K562 (cell line): ENCODE data around the gene THAP9. TPM values are rescaled to one million over a fixed set of nuclear protein-coding genes. Genes with fewer than 3 reads are reported as not detected.

ENCODE experiments used
- CAMTA2 ChIP-seq: fragments of 250-450 bp; sonication (Bioruptor Pico); conservative IDR thresholded peaks from 2 replicates; pipeline ENCODE4 v1.5.1; 2022
- EP300 ChIP-seq: IDR thresholded peaks from 2 replicates; pipeline ENCODE4 v1.6.1; 2012; ENCODE audit warnings: low read length, improper control_type of control experiment
- MTA2 ChIP-seq: fragments of 450-650 bp; IDR thresholded peaks from 2 replicates; pipeline ENCODE4 v1.6.1; 2016; ENCODE audit warnings: low read depth
- POLR2G ChIP-seq: fragments of 200-400 bp; formaldehyde crosslinking; IDR thresholded peaks from 2 replicates; pipeline ENCODE4 v1.6.1; 2017; ENCODE audit warnings: low read depth, mild to moderate bottlenecking, antibody characterized with exemption, low read length, moderate library complexity
- PTBP1 ChIP-seq: fragments of 200-400 bp; formaldehyde crosslinking; IDR thresholded peaks from 2 replicates; pipeline ENCODE4 v1.6.1; 2017; ENCODE audit warnings: low read depth, low read length
- TAF9B ChIP-seq: fragments of 450-650 bp; IDR thresholded peaks from 2 replicates; pipeline ENCODE4 v1.6.1; 2018; ENCODE audit warnings: mild to moderate bottlenecking; ENCODE audit not compliant: partially characterized antibody
- ZBTB7A ChIP-seq: IDR thresholded peaks from 2 replicates; pipeline ENCODE4 v1.6.1; 2011; ENCODE audit warnings: low read depth, mild to moderate bottlenecking, low read length, moderate library complexity, borderline replicate concordance; ENCODE audit not compliant: control insufficient read depth
- ZNF124 ChIP-seq: sonication (generic); formaldehyde crosslinking; IDR thresholded peaks from 2 replicates; pipeline ENCODE4 v1.8.1; 2022; ENCODE audit warnings: missing genetic modification reagents
- ZNF431 ChIP-seq: sonication (generic); formaldehyde crosslinking; IDR thresholded peaks from 2 replicates; pipeline ENCODE4 v1.8.0; 2022; ENCODE audit warnings: mild to moderate bottlenecking, missing genetic modification reagents
- polyA plus RNA-seq, 8 experiments: library from polyadenylated mRNA; depleted of rRNA in 4 of 8; stranded (reverse) in 5 of 8; unstranded in 3 of 8; fragments of >200 nt; fragmentation: Nextera tagmentation in 2 of 8; fragmentation: Illumina TruSeq in 1 of 8; extraction: Ambion mirVana in 2 of 8; extraction: Trizol in 1 of 8; gene quantifications; 2 replicates each; pipeline versions ENCODE4 v1.2.1 to v1.2.3, GENCODE V29; 2011 to 2014; ENCODE audit warnings: inconsistent platforms in 1 of 8, missing spikeins in 1 of 8
- total RNA-seq, 7 experiments: library from RNA; depleted of rRNA in 6 of 7; stranded (reverse); fragments of >200 nt in 6 of 7; fragmentation: Illumina TruSeq in 2 of 7; extraction: Trizol in 2 of 7; gene quantifications; 2 replicates each; pipeline versions ENCODE4 v1.2.1 to v1.2.3, GENCODE V29; 2011 to 2021; ENCODE audit warnings: low replicate concordance in 1 of 7
- TF ChIP-seq, protein P1 (sequence below): sonication (generic); formaldehyde crosslinking; IDR thresholded peaks from 2 replicates; pipeline ENCODE4 v1.8.0; 2022; ENCODE audit warnings: mild to moderate bottlenecking, missing genetic modification reagents
- TF ChIP-seq, protein P2 (sequence below): fragments of 450-650 bp; IDR thresholded peaks from 2 replicates; pipeline ENCODE4 v1.6.1; 2018; ENCODE audit warnings: mild to moderate bottlenecking, low read depth; ENCODE audit not compliant: partially characterized antibody
- TF ChIP-seq, protein P3 (sequence below): sonication (generic); IDR thresholded peaks from 2 replicates; pipeline ENCODE4 v1.6.1; 2016
- TF ChIP-seq, protein P4 (sequence below): sonication (generic); formaldehyde crosslinking; IDR thresholded peaks from 2 replicates; pipeline ENCODE4 v1.8.0; 2023; ENCODE audit warnings: mild to moderate bottlenecking, missing genetic modification reagents

THAP9 gene
- total and polyA plus RNA-seq, 9 of the 15 experiments (the other 6 are each of a cell fraction or from before 2014, with no cell fraction given): 3.4 to 7.0 (median 5.4) TPM

DNA sequence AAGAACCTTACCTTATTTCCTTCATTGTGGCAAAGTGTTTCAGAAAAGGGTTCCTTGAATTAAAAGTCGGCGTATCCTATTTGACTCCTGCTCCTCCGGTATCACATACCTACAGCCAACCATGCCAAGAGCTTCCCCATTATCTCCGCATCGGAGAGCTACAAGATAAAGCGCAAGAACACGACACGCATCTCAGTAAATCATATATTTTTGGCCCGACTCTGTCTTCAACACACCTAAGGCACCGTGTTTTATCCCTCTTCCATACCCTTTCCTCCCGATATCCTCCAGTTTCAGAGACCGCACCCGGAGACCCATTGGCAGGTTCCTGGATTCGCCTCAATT, 497 bp upstream of the THAP9 start (continued):
- TF ChIP-seq, protein P1, sequence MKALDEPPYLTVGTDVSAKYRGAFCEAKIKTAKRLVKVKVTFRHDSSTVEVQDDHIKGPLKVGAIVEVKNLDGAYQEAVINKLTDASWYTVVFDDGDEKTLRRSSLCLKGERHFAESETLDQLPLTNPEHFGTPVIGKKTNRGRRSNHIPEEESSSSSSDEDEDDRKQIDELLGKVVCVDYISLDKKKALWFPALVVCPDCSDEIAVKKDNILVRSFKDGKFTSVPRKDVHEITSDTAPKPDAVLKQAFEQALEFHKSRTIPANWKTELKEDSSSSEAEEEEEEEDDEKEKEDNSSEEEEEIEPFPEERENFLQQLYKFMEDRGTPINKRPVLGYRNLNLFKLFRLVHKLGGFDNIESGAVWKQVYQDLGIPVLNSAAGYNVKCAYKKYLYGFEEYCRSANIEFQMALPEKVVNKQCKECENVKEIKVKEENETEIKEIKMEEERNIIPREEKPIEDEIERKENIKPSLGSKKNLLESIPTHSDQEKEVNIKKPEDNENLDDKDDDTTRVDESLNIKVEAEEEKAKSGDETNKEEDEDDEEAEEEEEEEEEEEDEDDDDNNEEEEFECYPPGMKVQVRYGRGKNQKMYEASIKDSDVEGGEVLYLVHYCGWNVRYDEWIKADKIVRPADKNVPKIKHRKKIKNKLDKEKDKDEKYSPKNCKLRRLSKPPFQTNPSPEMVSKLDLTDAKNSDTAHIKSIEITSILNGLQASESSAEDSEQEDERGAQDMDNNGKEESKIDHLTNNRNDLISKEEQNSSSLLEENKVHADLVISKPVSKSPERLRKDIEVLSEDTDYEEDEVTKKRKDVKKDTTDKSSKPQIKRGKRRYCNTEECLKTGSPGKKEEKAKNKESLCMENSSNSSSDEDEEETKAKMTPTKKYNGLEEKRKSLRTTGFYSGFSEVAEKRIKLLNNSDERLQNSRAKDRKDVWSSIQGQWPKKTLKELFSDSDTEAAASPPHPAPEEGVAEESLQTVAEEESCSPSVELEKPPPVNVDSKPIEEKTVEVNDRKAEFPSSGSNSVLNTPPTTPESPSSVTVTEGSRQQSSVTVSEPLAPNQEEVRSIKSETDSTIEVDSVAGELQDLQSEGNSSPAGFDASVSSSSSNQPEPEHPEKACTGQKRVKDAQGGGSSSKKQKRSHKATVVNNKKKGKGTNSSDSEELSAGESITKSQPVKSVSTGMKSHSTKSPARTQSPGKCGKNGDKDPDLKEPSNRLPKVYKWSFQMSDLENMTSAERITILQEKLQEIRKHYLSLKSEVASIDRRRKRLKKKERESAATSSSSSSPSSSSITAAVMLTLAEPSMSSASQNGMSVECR (CRISPR knock-in tag): peak; percentile 9; the same call in 1 of the 2 replicates
- TF ChIP-seq ZNF124 (CRISPR knock-in tag) (no peak), ZNF431 (CRISPR knock-in tag) (0 out of 2 replicates have a peak, but pooled peaks have one; percentile 7), PTBP1 (no peak), CAMTA2 (no peak), TAF9B (no peak), POLR2G (no peak), EP300 (no peak), ZBTB7A (no peak), MTA2 (no peak)
- TF ChIP-seq, protein P2, sequence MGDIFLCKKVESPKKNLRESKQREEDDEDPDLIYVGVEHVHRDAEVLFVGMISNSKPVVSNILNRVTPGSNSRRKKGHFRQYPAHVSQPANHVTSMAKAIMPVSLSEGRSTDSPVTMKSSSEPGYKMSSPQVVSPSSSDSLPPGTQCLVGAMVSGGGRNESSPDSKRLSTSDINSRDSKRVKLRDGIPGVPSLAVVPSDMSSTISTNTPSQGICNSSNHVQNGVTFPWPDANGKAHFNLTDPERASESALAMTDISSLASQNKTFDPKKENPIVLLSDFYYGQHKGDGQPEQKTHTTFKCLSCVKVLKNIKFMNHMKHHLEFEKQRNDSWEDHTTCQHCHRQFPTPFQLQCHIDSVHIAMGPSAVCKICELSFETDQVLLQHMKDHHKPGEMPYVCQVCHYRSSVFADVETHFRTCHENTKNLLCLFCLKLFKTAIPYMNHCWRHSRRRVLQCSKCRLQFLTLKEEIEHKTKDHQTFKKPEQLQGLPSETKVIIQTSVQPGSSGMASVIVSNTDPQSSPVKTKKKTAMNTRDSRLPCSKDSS: no peak
- TF ChIP-seq, protein P3, sequence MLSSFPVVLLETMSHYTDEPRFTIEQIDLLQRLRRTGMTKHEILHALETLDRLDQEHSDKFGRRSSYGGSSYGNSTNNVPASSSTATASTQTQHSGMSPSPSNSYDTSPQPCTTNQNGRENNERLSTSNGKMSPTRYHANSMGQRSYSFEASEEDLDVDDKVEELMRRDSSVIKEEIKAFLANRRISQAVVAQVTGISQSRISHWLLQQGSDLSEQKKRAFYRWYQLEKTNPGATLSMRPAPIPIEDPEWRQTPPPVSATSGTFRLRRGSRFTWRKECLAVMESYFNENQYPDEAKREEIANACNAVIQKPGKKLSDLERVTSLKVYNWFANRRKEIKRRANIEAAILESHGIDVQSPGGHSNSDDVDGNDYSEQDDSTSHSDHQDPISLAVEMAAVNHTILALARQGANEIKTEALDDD: no peak
- TF ChIP-seq, protein P4, sequence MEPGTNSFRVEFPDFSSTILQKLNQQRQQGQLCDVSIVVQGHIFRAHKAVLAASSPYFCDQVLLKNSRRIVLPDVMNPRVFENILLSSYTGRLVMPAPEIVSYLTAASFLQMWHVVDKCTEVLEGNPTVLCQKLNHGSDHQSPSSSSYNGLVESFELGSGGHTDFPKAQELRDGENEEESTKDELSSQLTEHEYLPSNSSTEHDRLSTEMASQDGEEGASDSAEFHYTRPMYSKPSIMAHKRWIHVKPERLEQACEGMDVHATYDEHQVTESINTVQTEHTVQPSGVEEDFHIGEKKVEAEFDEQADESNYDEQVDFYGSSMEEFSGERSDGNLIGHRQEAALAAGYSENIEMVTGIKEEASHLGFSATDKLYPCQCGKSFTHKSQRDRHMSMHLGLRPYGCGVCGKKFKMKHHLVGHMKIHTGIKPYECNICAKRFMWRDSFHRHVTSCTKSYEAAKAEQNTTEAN (CRISPR knock-in tag): 0 out of 2 replicates have a peak, but pooled peaks have one; percentile 19
